Stimulated activated CD4-positive, alpha-beta T cell treated with anti-CD3 and anti-CD28 coated beads, Interleukin-2, amount 100 ng/mL, for 24 hours (primary cell): ENCODE data around the gene LY86.

Experiments used
- DNase-seq, 2 donors: peaks; one replicate each; pipeline ENCODE4 v3.0.0-alpha.2; 2020

The LY86 gene

GRCh38 chr6:6570929-6571671 is 17.4 kb upstream of the LY86 start:
- no peak for DNase-seq

- no peak for DNase-seq
These were observed 13.4 kb upstream of the LY86 start for GRCh38 chr6:6575143-6575542.

- no peak for DNase-seq
These were observed 10.8 kb upstream of the LY86 start for GRCh38 chr6:6577735-6578134.

- DNase-seq, result no peak
These were observed 9.2 kb upstream of the LY86 start for GRCh38 chr6:6579281-6579680.

- DNase-seq, result no peak
These were observed 8.2 kb upstream of the LY86 start for GRCh38 chr6:6580225-6580856.

- DNase-seq, result no peak
These were observed 7.5 kb upstream of the LY86 start for GRCh38 chr6:6581054-6581453.

GRCh38 chr6:6582131-6582530 is 6.4 kb upstream of the LY86 start:
- no peak for DNase-seq

- DNase-seq, result peak in 1 of 2 donors; percentile 29
These were observed 4.7 kb upstream of the LY86 start for GRCh38 chr6:6583836-6584235.

- no peak for DNase-seq
These were observed 4.1 kb upstream of the LY86 start for GRCh38 chr6:6584310-6585002.

GRCh38 chr6:6585003-6585311 is 3.6 kb upstream of the LY86 start:
- DNase-seq, result no peak

- no peak for DNase-seq
These were observed 2.4 kb upstream of the LY86 start for GRCh38 chr6:6586167-6586566.

- DNase-seq, result no peak
These were observed 1.6 kb upstream of the LY86 start for GRCh38 chr6:6586671-6587526.

GRCh38 chr6:6587696-6588063 is 840 bp upstream of the LY86 start:
- no peak for DNase-seq

- DNase-seq, result no peak
These were observed 597 bp downstream of the LY86 start for GRCh38 chr6:6588924-6589709.

- no peak for DNase-seq
These were observed 2.0 kb downstream of the LY86 start for GRCh38 chr6:6590530-6590929.

GRCh38 chr6:6591778-6592465 is 3.4 kb downstream of the LY86 start:
- DNase-seq, result no peak

GRCh38 chr6:6592826-6593475 is 4.4 kb downstream of the LY86 start:
- no peak for DNase-seq

GRCh38 chr6:6593867-6594468 is 5.4 kb downstream of the LY86 start:
- DNase-seq, result no peak

- no peak for DNase-seq
These were observed 6.5 kb downstream of the LY86 start for GRCh38 chr6:6595025-6595424.

GRCh38 chr6:6595952-6596351 is 7.4 kb downstream of the LY86 start:
- no peak for DNase-seq
